Ishikawa (cell line): ENCODE data around the gene PBX2.
A peak's percentile ranks its signal among the peaks of the same experiment; 100 is the strongest.

Source experiments
- CEBPB ChIP-seq: IDR thresholded peaks from 2 replicates; pipeline ENCODE4 v1.6.1; 2012
- CREB1 ChIP-seq: IDR thresholded peaks from 2 replicates; pipeline ENCODE4 v1.6.1; 2012; ENCODE audit warnings: low read depth
- EGR1 ChIP-seq: IDR thresholded peaks from 2 replicates; pipeline ENCODE4 v1.6.1; 2012
- EP300 ChIP-seq: IDR thresholded peaks from 2 replicates; pipeline ENCODE4 v1.6.1; 2012; ENCODE audit warnings: borderline replicate concordance
- FOXM1 ChIP-seq: IDR thresholded peaks from 2 replicates; pipeline ENCODE4 v1.6.1; 2012; ENCODE audit warnings: low read depth, borderline replicate concordance
- NFIC ChIP-seq: IDR thresholded peaks from 2 replicates; pipeline ENCODE4 v1.6.1; 2012
- RAD21 ChIP-seq: IDR thresholded peaks from 2 replicates; pipeline ENCODE4 v1.6.1; 2012; ENCODE audit warnings: low read depth
- TAF1 ChIP-seq: IDR thresholded peaks from 2 replicates; pipeline ENCODE4 v1.6.1; 2012; ENCODE audit warnings: low read depth, mild to moderate bottlenecking
- TCF12 ChIP-seq: IDR thresholded peaks from 2 replicates; pipeline ENCODE4 v1.6.1; 2012; ENCODE audit warnings: low read depth
- TEAD4 ChIP-seq: IDR thresholded peaks from 2 replicates; pipeline ENCODE4 v1.6.1; 2012
- YY1 ChIP-seq: IDR thresholded peaks from 2 replicates; pipeline ENCODE4 v1.6.1; 2012; ENCODE audit warnings: low read depth
- ZBTB7A ChIP-seq: IDR thresholded peaks from 2 replicates; pipeline ENCODE4 v1.6.1; 2012; ENCODE audit warnings: low read depth
- TF ChIP-seq, protein P1 (sequence below): IDR thresholded peaks from 2 replicates; pipeline ENCODE4 v1.6.1; 2012
- TF ChIP-seq, protein P2 (sequence below): IDR thresholded peaks from 2 replicates; pipeline ENCODE4 v1.6.1; 2012; ENCODE audit warnings: low read depth, mild to moderate bottlenecking
- TF ChIP-seq, protein P3 (sequence below): IDR thresholded peaks from 2 replicates; pipeline ENCODE4 v1.6.1; 2012

The PBX2 gene

DNA sequence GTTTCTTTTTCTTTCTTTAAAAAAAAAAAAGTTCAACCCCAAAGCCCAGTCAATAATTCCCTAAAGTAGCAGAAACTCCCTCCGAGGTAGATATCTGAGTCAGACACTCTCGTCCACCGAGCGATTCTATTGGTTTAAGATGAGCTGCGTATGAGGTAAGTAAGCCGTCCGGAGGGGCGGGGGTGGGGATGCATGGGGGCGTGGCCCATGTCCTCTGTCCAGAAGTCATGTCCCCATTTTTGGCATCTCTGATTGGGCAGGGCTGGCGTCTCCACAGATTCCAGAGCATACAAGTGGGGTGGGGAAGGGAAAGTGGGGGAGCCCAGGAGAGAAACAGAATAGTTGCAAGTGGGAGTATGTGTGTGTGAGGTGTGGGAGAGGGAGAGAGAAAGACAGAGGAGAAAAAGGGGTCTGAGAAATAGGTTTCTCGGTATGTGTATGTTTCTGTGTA lies 4.3 kb downstream of the PBX2 start:
- TF ChIP-seq CREB1, result 0 out of 2 replicates have a peak, but pooled peaks have one; percentile 22

DNA sequence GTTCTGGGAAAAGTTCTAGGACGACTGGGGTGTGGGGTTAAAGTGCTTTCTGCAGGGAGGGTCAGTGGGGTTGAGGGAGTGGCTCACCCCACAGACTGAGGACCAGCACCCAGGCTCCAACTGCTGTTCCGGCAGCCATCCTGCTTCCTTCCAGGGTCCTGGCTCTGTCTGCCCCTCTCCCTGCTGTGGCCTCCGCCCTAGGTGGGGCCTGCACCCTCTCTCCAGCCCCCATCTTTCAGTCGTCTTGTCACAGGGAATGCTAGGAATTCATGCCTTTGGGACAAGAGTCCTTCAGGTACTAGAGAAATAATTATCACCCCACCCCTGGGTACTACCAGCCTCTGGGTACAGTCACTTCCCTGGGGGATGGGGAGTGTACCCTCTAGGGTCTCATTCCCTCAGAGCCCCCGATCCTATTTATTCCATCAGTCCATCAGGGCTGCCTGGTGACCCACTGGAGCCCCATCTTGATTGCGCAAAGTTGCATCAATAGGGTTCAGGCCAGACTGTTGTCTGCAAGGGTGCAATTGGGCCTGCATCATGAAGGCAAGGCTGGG lies 5.8 kb downstream of the PBX2 start, which contains the start of gene AGER:
AGER (minus strand) TSS at position 170 of the 557 bp plus-strand sequence; CDS start at position 139, 31 bp downstream.
- TF ChIP-seq CEBPB, result peak; percentile 45; the same call in 1 of the 2 replicates
- TF ChIP-seq, protein P1, sequence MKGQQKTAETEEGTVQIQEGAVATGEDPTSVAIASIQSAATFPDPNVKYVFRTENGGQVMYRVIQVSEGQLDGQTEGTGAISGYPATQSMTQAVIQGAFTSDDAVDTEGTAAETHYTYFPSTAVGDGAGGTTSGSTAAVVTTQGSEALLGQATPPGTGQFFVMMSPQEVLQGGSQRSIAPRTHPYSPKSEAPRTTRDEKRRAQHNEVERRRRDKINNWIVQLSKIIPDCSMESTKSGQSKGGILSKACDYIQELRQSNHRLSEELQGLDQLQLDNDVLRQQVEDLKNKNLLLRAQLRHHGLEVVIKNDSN, result no peak

DNA sequence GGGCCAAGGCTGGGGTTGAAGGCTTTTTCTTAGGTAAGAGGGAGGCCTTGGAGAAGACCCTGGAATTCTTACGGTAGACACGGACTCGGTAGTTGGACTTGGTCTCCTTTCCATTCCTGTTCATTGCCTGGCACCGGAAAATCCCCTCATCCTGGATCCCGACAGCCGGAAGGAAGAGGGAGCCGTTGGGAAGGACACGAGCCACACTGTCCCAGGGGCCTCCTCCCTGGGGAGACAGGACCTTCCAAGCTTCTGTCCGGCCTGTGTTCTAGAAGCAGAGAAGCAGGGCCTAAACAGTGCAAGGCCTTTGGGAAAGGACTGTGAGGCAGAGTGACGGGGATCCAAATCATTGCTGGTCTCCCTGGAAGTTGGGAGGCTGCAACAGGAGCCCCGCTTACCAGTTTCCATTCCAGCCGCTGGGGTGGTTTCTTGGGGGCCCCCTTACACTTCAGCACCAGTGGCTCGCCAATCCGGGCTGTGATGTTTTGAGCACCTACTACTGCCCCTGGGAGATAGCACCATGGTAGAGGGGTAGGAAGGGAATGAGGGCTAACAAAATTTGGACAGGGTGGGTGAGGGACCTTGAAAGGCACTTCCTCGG lies 6.4 kb downstream of the PBX2 start:
- TF ChIP-seq EP300 (no peak), FOXM1 (no peak), NFIC (no peak), TAF1 (no peak), RAD21 (no peak), CREB1 (no peak), TEAD4 (no peak), TCF12 (no peak), EGR1 (no peak), CEBPB (no peak), ZBTB7A (no peak), YY1 (no peak)
- TF ChIP-seq, protein P2, sequence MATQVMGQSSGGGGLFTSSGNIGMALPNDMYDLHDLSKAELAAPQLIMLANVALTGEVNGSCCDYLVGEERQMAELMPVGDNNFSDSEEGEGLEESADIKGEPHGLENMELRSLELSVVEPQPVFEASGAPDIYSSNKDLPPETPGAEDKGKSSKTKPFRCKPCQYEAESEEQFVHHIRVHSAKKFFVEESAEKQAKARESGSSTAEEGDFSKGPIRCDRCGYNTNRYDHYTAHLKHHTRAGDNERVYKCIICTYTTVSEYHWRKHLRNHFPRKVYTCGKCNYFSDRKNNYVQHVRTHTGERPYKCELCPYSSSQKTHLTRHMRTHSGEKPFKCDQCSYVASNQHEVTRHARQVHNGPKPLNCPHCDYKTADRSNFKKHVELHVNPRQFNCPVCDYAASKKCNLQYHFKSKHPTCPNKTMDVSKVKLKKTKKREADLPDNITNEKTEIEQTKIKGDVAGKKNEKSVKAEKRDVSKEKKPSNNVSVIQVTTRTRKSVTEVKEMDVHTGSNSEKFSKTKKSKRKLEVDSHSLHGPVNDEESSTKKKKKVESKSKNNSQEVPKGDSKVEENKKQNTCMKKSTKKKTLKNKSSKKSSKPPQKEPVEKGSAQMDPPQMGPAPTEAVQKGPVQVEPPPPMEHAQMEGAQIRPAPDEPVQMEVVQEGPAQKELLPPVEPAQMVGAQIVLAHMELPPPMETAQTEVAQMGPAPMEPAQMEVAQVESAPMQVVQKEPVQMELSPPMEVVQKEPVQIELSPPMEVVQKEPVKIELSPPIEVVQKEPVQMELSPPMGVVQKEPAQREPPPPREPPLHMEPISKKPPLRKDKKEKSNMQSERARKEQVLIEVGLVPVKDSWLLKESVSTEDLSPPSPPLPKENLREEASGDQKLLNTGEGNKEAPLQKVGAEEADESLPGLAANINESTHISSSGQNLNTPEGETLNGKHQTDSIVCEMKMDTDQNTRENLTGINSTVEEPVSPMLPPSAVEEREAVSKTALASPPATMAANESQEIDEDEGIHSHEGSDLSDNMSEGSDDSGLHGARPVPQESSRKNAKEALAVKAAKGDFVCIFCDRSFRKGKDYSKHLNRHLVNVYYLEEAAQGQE, result no peak
- TF ChIP-seq, protein P3, sequence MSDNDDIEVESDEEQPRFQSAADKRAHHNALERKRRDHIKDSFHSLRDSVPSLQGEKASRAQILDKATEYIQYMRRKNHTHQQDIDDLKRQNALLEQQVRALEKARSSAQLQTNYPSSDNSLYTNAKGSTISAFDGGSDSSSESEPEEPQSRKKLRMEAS, result no peak
- TF ChIP-seq, protein P1, result no peak

DNA sequence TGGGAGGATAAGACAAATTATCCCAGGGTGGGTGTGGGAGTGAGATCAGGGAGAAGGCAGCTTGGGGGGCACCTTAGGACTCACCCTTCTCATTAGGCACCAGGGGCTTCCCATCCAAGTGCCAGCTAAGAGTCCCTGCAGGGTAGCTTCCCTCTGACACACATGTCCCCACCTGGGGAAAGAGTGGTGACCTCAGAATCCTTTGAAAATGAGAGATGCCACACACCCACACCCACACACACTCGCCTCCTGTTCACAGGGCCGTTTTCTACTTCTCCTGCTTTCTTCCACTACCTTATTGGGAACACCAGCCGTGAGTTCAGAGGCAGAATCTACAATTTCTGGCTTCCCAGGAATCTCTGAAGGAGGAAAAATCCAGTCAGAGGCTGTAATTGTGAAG lies 7.0 kb downstream of the PBX2 start:
- TF ChIP-seq NFIC (no peak), YY1 (no peak), ZBTB7A (no peak), TEAD4 (no peak), RAD21 (no peak), CEBPB (no peak), EP300 (no peak), TCF12 (no peak), CREB1 (no peak), FOXM1 (no peak), TAF1 (no peak), EGR1 (no peak)
- TF ChIP-seq, protein P1, result no peak
- TF ChIP-seq, protein P2, result no peak
- TF ChIP-seq, protein P3, result no peak

DNA sequence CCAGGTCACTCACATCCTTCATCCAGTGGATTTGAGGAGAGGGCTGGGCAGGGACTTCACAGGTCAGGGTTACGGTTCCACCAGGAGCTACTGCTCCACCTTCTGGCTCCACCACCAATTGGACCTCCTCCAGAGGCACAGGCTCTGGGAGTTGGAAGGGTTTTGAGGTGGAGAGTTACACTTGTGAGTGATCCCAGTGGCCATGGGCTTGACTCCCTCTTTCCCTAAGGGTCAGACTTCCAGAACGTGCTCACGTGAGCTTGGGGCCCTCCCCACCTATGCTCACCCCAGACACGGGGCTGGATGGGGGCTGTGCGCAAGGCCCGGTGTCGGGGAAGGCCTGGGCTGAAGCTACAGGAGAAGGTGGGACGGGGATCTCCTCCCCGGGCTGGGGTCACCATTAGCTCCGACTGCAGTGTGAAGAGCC lies 7.4 kb downstream of the PBX2 start:
- no peak for TF ChIP-seq EGR1
- TF ChIP-seq TCF12, result no peak
- no peak for TF ChIP-seq CREB1
- TF ChIP-seq RAD21, result no peak
- TF ChIP-seq ZBTB7A, result no peak
- TF ChIP-seq, protein P3, result no peak
- no peak for TF ChIP-seq NFIC
- TF ChIP-seq CEBPB, result no peak
- TF ChIP-seq, protein P1, result no peak
- TF ChIP-seq FOXM1, result no peak
- no peak for TF ChIP-seq TAF1
- no peak for TF ChIP-seq EP300
- no peak for TF ChIP-seq TEAD4
- TF ChIP-seq, protein P2, result no peak
- no peak for TF ChIP-seq YY1
